ENCODE data around the gene CYP27A1. TPM values are rescaled to one million over a fixed set of nuclear protein-coding genes. Genes with fewer than 3 reads are reported as not detected.

The CYP27A1 gene
- total and polyA plus RNA-seq, 2 of the 8 experiments (the other 6 are each of a cell fraction or from before 2014, with no cell fraction given): 5.4 to 14.7 TPM

- TF ChIP-seq CHD7 (IDR thresholded peaks at IDR 0.05; ENCODE audit: insufficient replicate concordance, low read length): no peak
- TF ChIP-seq ATF2 (IDR thresholded peaks at IDR 0.05; ENCODE audit: low read length): no peak
- no peak for TF ChIP-seq CTCF (IDR thresholded peaks at IDR 0.05; ENCODE audit: control extremely low read depth in 1 of 3, insufficient read depth in 1 of 3, low read depth in 1 of 3, low read length in 3 of 3)
- TF ChIP-seq SAP30 (IDR thresholded peaks at IDR 0.05; ENCODE audit: insufficient read depth, insufficient replicate concordance, low read length): no peak
These were observed 28.3 kb downstream of the CYP27A1 start (continued) for GRCh38 chr2:218810256-218810655.
